HepG2 (cell line): ENCODE results near the gene TTLL10. TPM values are rescaled to one million over a fixed set of nuclear protein-coding genes. Genes with fewer than 3 reads are reported as not detected.

ENCODE experiments used
- BRD4 ChIP-seq: sonication (generic); formaldehyde crosslinking; IDR thresholded peaks from 2 replicates; pipeline ENCODE4 v1.4.0; 2020; ENCODE audit warnings: missing genetic modification reagents
- CENPX ChIP-seq: sonication (generic); formaldehyde crosslinking; IDR thresholded peaks from 2 replicates; pipeline ENCODE4 v1.9.0; 2021; ENCODE audit warnings: mild to moderate bottlenecking, missing genetic modification reagents, moderate library complexity
- DPF2 ChIP-seq: sonication (generic); formaldehyde crosslinking; IDR thresholded peaks from 2 replicates; pipeline ENCODE4 v1.4.0; 2020; ENCODE audit warnings: mild to moderate bottlenecking, low read depth, missing genetic modification reagents, borderline replicate concordance
- IKZF1 ChIP-seq: fragments of 450-650 bp; IDR thresholded peaks from 2 replicates; pipeline ENCODE4 v1.7.1; 2016
- PLRG1 ChIP-seq: fragments of 450-650 bp; conservative IDR thresholded peaks from 2 replicates; pipeline ENCODE4 v1.6.1; 2016
- RFXAP ChIP-seq: sonication (generic); formaldehyde crosslinking; IDR thresholded peaks from 2 replicates; pipeline ENCODE4 v1.4.0; 2020; ENCODE audit warnings: missing genetic modification reagents, borderline replicate concordance
- SP1 ChIP-seq, 2 experiments: fragments of 450-650 bp in 1 of 2; sonication (generic) in 1 of 2; formaldehyde crosslinking in 1 of 2; IDR thresholded peaks; 2 replicates each; pipeline versions ENCODE4 v1.4.0 to v1.6.1; 2016 to 2020; ENCODE audit warnings: missing genetic modification reagents in 1 of 2
- TAF1 ChIP-seq: sonication (generic); formaldehyde crosslinking; IDR thresholded peaks from 2 replicates; pipeline ENCODE4 v1.4.0; 2020; ENCODE audit warnings: missing genetic modification reagents
- THAP11 ChIP-seq: IDR thresholded peaks from 2 replicates; pipeline ENCODE4 v1.6.1; 2016; ENCODE audit warnings: missing biosample characterization, missing genetic modification reagents
- ZBTB20 ChIP-seq: sonication (generic); formaldehyde crosslinking; IDR thresholded peaks from 2 replicates; pipeline ENCODE4 v1.8.1; 2023; ENCODE audit warnings: missing genetic modification reagents, low read depth, mild to moderate bottlenecking, borderline replicate concordance
- ZC3H13 ChIP-seq: sonication (generic); formaldehyde crosslinking; IDR thresholded peaks from 2 replicates; pipeline ENCODE4 v1.8.1; 2023; ENCODE audit warnings: mild to moderate bottlenecking, missing genetic modification reagents, moderate library complexity
- ZNF235 ChIP-seq: sonication (generic); formaldehyde crosslinking; IDR thresholded peaks from 2 replicates; pipeline ENCODE4 v1.8.1; 2023; ENCODE audit warnings: mild to moderate bottlenecking, missing genetic modification reagents, borderline replicate concordance
- ZNF282 ChIP-seq: fragments of 450-650 bp; IDR thresholded peaks from 2 replicates; pipeline ENCODE4 v1.6.1; 2018; ENCODE audit not compliant: partially characterized antibody
- ZNF430 ChIP-seq: sonication (generic); formaldehyde crosslinking; IDR thresholded peaks from 2 replicates; pipeline ENCODE4 v1.9.0; 2021; ENCODE audit warnings: mild to moderate bottlenecking, missing genetic modification reagents
- ZNF460 ChIP-seq: sonication (generic); formaldehyde crosslinking; IDR thresholded peaks from 2 replicates; pipeline ENCODE4 v1.5.1; 2020; ENCODE audit warnings: missing genetic modification reagents, mild to moderate bottlenecking, borderline replicate concordance
- ZNF614 ChIP-seq: IDR thresholded peaks from 2 replicates; pipeline ENCODE4 v1.6.1; 2018; ENCODE audit warnings: missing biosample characterization, missing genetic modification reagents, inconsistent platforms, borderline replicate concordance
- ZNF644 ChIP-seq: IDR thresholded peaks from 2 replicates; pipeline ENCODE4 v1.6.1; 2016; ENCODE audit warnings: low read depth
- ZNF709 ChIP-seq: sonication (generic); formaldehyde crosslinking; IDR thresholded peaks from 2 replicates; pipeline ENCODE4 v1.5.0; 2020; ENCODE audit warnings: mild to moderate bottlenecking, missing genetic modification reagents
- polyA plus RNA-seq, 8 experiments: library from polyadenylated mRNA; depleted of rRNA in 3 of 8; stranded (reverse) in 7 of 8; unstranded in 1 of 8; fragments of >200 nt; fragmentation: Illumina TruSeq in 4 of 8; extraction: Trizol in 4 of 8; gene quantifications; 2 replicates each; pipeline versions ENCODE4 v1.2.1 to v1.2.3, GENCODE V29; 2011 to 2016; ENCODE audit warnings: low read depth in 4 of 8, missing spikeins in 1 of 8, mixed read lengths in 1 of 8; ENCODE audit not compliant: insufficient read depth in 1 of 8
- total RNA-seq, 5 experiments: library from RNA; depleted of rRNA; stranded (reverse); fragments of >200 nt; fragmentation: Illumina TruSeq; extraction: Trizol; gene quantifications; 2 replicates each; pipeline ENCODE4 v1.2.3, GENCODE V29; 2016; ENCODE audit warnings: low read depth in 1 of 5
- TF ChIP-seq, protein P1 (sequence below): IDR thresholded peaks from 2 replicates; pipeline ENCODE4 v1.6.1; 2016; ENCODE audit warnings: missing genetic modification reagents, missing compliant biosample characterization
- TF ChIP-seq, protein P2 (sequence below): sonication (generic); formaldehyde crosslinking; IDR thresholded peaks from 2 replicates; pipeline ENCODE4 v1.4.0; 2020; ENCODE audit warnings: missing genetic modification reagents, low read depth, mild to moderate bottlenecking, borderline replicate concordance
- TF ChIP-seq, protein P3 (sequence below): sonication (generic); formaldehyde crosslinking; IDR thresholded peaks from 2 replicates; pipeline ENCODE4 v1.9.0; 2022; ENCODE audit warnings: low read depth, missing genetic modification reagents
- TF ChIP-seq, protein P4 (sequence below): sonication (generic); formaldehyde crosslinking; IDR thresholded peaks from 2 replicates; pipeline ENCODE4 v1.8.0; 2022; ENCODE audit warnings: missing genetic modification reagents, mild to moderate bottlenecking, borderline replicate concordance
- TF ChIP-seq, protein P5 (sequence below): sonication (generic); formaldehyde crosslinking; IDR thresholded peaks from 2 replicates; pipeline ENCODE4 v1.9.0; 2021; ENCODE audit warnings: missing genetic modification reagents, borderline replicate concordance

The TTLL10 gene
- total and polyA plus RNA-seq, 2 of the 13 experiments (the other 11 are each of a cell fraction or from before 2014, with no cell fraction given): not detected

DNA sequence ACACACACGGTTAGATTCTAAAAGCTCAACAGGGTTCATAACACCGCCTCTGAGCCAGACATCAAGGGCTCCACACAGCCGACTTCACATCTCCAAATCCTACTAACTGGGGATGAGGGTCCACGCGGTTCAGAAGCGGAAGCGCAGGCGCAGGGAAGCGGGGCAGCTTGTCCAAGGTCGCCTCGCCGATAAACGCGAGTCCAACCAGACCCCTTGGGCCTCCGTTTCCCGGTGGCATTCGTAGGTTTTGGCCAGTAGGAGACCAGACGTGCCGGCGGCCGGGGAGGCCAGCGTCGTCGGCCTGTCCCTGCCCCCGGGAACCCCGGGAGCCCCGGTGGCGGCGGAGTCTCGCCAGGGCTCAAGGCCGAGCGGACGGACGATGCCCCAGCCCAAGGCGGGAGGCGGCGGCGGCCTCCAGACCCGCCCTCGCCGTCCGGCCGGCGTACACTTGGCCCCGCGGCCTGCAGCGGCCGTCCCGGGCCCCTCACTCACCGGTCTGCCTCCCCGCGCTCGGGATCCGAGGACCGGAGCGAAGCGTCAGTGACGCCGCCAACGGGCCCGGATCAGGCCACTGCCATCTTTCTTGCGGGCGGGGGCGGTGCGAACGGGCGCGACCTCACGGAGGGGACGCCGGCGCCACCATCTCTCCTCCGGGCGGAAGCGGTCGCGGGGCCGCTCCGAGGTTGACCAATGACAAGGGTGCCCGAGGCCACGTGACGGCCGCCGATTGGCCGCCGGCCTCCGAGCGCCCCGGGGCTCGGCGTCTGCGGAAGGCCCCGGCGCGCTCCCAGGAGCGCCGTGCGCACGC is 57.9 kb downstream of the TTLL10 start, which contains the start of gene SDF4 (continued):
- TF ChIP-seq ZNF460 (CRISPR knock-in tag) (no peak), SP1 (IDR thresholded peaks at IDR 0.05) (no peak), SP1 (CRISPR knock-in tag; IDR thresholded peaks at IDR 0.05) (peak; percentile 61; the same call in 1 of the 2 replicates), RFXAP (CRISPR knock-in tag) (no peak; the same call in 1 of the 2 replicates), CENPX (CRISPR knock-in tag) (no peak), THAP11 (CRISPR knock-in tag) (peak; percentile 93), ZNF430 (CRISPR knock-in tag) (no peak), IKZF1 (no peak), ZNF235 (CRISPR knock-in tag) (peak; percentile 73; the same call in 1 of the 2 replicates), ZBTB20 (CRISPR knock-in tag) (peak; percentile 13; the same call in 1 of the 2 replicates), ZC3H13 (CRISPR knock-in tag) (peak; percentile 99), DPF2 (CRISPR knock-in tag) (no peak), TAF1 (CRISPR knock-in tag) (peak; percentile 93), ZNF709 (CRISPR knock-in tag) (peak; percentile 90; the same call in 1 of the 2 replicates), BRD4 (CRISPR knock-in tag) (peak; percentile 58; the same call in 1 of the 2 replicates), PLRG1 (no peak), ZNF614 (CRISPR knock-in tag) (peak; percentile 47; the same call in 1 of the 2 replicates), ZNF282 (no peak), ZNF644 (no peak)
- TF ChIP-seq, protein P1, sequence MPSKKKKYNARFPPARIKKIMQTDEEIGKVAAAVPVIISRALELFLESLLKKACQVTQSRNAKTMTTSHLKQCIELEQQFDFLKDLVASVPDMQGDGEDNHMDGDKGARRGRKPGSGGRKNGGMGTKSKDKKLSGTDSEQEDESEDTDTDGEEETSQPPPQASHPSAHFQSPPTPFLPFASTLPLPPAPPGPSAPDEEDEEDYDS: peak; percentile 55; the same call in 1 of the 2 replicates
- TF ChIP-seq, protein P2, sequence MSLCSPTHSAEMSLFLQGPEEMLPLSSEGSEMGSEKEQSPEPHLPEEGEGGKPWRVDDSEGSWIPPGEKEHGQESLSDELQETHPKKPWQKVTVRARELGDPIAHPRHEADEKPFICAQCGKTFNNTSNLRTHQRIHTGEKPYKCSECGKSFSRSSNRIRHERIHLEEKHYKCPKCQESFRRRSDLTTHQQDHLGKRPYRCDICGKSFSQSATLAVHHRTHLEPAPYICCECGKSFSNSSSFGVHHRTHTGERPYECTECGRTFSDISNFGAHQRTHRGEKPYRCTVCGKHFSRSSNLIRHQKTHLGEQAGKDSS: no peak
- TF ChIP-seq, protein P3, sequence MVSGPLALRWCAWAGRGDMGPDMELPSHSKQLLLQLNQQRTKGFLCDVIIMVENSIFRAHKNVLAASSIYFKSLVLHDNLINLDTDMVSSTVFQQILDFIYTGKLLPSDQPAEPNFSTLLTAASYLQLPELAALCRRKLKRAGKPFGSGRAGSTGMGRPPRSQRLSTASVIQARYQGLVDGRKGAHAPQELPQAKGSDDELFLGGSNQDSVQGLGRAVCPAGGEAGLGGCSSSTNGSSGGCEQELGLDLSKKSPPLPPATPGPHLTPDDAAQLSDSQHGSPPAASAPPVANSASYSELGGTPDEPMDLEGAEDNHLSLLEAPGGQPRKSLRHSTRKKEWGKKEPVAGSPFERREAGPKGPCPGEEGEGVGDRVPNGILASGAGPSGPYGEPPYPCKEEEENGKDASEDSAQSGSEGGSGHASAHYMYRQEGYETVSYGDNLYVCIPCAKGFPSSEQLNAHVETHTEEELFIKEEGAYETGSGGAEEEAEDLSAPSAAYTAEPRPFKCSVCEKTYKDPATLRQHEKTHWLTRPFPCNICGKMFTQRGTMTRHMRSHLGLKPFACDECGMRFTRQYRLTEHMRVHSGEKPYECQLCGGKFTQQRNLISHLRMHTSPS (CRISPR knock-in tag): no peak
- TF ChIP-seq, protein P4, sequence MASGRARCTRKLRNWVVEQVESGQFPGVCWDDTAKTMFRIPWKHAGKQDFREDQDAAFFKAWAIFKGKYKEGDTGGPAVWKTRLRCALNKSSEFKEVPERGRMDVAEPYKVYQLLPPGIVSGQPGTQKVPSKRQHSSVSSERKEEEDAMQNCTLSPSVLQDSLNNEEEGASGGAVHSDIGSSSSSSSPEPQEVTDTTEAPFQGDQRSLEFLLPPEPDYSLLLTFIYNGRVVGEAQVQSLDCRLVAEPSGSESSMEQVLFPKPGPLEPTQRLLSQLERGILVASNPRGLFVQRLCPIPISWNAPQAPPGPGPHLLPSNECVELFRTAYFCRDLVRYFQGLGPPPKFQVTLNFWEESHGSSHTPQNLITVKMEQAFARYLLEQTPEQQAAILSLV (CRISPR knock-in tag): peak; percentile 89
- TF ChIP-seq, protein P5, sequence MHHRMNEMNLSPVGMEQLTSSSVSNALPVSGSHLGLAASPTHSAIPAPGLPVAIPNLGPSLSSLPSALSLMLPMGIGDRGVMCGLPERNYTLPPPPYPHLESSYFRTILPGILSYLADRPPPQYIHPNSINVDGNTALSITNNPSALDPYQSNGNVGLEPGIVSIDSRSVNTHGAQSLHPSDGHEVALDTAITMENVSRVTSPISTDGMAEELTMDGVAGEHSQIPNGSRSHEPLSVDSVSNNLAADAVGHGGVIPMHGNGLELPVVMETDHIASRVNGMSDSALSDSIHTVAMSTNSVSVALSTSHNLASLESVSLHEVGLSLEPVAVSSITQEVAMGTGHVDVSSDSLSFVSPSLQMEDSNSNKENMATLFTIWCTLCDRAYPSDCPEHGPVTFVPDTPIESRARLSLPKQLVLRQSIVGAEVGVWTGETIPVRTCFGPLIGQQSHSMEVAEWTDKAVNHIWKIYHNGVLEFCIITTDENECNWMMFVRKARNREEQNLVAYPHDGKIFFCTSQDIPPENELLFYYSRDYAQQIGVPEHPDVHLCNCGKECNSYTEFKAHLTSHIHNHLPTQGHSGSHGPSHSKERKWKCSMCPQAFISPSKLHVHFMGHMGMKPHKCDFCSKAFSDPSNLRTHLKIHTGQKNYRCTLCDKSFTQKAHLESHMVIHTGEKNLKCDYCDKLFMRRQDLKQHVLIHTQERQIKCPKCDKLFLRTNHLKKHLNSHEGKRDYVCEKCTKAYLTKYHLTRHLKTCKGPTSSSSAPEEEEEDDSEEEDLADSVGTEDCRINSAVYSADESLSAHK (CRISPR knock-in tag): no peak
